GM12892 (cell line): Measurements from ENCODE around the gene DOCK6.
A peak's percentile ranks its signal among the peaks of the same experiment; 100 is the strongest.

Source experiments
- DNase-seq: peaks from one replicate; pipeline ENCODE4 v3.0.0; 2011; ENCODE audit not compliant: insufficient read length
- FAIRE-seq: peaks from 2 replicates; lab custom pipeline; 2011; peaks lifted over from hg19 to GRCh38; lab: Jason Lieb, UNC
- POLR2A ChIP-seq: IDR thresholded peaks from 2 replicates; pipeline ENCODE4 v1.6.1; 2011; ENCODE audit warnings: low read depth, low read length, control low read depth
- POLR2AphosphoS5 ChIP-seq: IDR thresholded peaks from 2 replicates; pipeline ENCODE4 v1.6.1; 2011; ENCODE audit warnings: low read depth, low read length, control low read depth
- TAF1 ChIP-seq: IDR thresholded peaks from 2 replicates; pipeline ENCODE4 v1.6.1; 2011; ENCODE audit warnings: low read depth, mild to moderate bottlenecking, control low read depth, low read length, borderline replicate concordance

DOCK6 gene

DNA sequence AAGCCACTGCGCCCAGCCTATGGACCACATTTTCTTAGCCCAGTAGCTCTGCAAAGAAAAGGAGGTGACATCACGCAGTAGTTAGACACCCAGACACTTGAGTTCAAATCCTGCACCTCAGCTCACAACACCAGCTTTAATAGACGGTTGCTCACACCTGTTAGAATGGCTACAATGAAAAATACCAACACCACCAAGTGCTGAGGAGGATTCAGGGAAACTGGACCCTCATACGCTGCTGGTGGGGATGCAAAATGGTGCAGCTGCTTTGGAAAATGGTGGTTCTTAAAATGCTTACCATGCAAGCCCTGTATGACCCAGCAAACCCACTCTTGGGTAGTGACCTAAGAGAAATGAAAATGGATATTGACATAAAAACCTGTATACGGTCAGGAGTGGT is 11.7 kb upstream of the DOCK6 start:
- FAIRE-seq (no peak), DNase-seq (no peak)
- TF ChIP-seq POLR2AphosphoS5, result no peak
- TF ChIP-seq POLR2A, result no peak
- no peak for TF ChIP-seq TAF1

DNA sequence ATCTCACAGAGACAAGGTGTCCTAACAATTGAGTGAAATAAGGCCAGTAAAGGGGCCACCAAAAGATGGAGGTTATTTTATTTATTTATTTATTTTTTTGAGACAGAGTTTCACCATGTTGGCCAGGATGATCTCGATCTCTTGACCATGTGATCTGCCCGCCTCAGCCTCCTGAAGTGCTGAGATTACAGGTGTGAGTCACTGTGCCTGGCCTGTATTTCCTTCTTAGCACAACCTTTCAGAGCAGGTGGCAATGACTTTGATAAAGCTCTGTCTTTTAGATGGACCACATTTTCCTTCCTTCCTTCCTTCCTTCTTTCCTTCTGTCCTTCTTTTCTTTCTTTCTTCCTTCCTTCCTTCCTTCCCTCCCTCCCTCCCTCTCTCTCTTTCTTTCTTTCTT is 11.0 kb upstream of the DOCK6 start:
- no peak for FAIRE-seq
- DNase-seq, result no peak
- TF ChIP-seq POLR2AphosphoS5 (no peak), POLR2A (no peak), TAF1 (no peak)

DNA sequence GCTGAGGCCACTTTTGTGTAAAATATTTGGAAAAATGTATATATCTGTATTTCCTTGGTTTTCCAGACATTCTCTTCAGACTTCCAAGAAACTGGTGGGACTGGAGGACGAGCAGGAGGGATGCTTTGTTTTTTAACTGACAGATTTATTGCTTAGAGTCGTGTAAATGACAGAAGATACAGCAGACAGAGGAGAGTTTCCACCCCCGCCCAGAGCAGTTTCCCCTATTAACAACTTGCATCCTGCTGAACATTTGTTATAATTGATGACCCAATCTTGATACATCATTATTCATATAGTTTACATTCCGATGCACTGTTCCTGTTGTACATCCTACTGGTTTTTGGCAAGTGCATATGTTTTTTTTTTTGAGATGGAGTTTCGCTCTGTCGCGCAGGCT is 7.1 kb upstream of the DOCK6 start:
- TF ChIP-seq POLR2A (no peak), POLR2AphosphoS5 (no peak), TAF1 (no peak)
- DNase-seq (no peak), FAIRE-seq (no peak)

DNA sequence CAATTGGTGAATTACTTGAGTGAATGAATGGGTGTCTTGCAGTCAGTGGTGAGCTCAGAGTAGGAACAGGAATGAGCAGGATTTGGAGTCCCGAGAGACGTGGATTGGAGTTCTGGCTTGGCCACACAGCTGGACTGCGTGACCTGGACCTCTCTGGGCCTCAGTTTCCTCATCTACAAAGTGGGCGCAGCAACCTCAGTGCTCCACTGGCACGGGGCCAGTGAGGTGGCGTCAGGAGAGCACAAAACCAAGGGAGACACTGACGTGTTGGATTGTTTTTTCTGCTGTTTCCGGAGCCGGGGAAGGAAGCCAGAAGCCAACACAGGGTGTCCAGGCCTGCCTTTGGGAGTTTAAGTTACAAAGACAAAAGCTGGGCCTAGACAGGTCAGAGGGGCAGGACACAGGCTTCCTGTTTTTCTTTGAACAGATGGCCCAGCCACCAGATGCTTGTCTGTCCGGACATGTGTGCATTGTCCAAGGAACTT is 6.5 kb upstream of the DOCK6 start:
- FAIRE-seq (no peak), DNase-seq (no peak)
- no peak for TF ChIP-seq POLR2A
- TF ChIP-seq TAF1, result no peak
- TF ChIP-seq POLR2AphosphoS5, result no peak

DNA sequence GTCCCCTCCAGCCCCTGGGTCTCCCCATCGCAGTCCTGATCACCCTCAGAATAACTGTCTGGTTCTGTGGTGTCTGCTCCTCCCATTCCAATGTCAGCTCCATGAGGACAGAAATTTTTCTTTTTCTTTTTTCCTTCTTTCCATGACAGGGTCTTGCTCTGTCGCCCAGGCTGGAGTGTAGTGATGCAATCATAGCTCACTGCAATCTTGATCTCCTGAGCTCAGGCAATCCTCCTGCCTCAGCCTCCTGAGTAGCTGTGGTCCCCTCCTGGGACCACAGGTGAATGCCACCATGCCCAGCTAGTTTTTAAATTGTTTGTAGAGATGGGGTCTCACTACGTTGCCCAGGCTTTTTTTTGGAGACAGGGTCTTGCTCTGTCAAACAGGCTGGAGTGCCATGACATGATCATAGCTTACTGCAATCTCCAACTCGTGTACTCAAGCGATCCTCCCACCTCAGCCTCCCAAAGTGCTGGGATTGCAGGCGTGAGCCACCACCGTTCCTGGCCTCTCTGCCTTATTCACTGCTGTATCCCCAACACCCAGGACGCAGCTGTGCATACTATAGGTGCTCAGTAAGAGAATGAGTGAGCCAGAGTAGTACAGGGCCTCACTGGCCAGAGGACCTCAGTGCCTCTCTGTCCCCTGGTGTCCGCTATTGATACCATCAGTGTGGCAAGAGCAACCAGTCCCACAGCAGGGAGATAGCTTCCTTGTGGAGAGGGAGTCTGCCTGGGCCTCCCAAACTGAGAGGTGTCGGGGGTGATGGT is 5.2 kb upstream of the DOCK6 start:
- no peak for TF ChIP-seq POLR2A
- TF ChIP-seq POLR2AphosphoS5, result no peak
- no peak for TF ChIP-seq TAF1
- FAIRE-seq (no peak), DNase-seq (no peak)

DNA sequence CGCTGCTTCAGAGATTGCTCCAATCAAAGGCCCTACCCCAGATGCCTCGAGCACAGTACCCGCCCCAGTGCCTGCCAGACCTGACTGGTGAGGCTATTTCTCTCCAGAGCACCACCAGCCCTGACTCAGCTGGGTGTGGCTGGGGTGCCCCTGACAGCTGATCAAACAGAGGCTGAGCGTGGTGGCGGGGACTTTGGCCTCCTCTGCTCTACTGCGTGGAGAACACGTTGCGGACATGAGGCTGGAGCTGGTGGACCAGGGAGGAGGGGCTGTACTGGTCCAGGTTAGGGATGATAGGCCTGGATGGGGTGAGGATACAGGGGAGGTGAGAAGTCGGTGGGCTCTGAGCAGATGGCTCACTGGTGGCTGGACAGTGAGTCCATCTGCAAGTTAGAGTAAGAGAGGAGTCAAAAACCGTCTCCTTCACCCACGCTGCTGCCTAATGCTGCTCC is 3.5 kb upstream of the DOCK6 start:
- FAIRE-seq, result no peak
- DNase-seq, result no peak
- TF ChIP-seq TAF1 (no peak), POLR2A (no peak), POLR2AphosphoS5 (no peak)

DNA sequence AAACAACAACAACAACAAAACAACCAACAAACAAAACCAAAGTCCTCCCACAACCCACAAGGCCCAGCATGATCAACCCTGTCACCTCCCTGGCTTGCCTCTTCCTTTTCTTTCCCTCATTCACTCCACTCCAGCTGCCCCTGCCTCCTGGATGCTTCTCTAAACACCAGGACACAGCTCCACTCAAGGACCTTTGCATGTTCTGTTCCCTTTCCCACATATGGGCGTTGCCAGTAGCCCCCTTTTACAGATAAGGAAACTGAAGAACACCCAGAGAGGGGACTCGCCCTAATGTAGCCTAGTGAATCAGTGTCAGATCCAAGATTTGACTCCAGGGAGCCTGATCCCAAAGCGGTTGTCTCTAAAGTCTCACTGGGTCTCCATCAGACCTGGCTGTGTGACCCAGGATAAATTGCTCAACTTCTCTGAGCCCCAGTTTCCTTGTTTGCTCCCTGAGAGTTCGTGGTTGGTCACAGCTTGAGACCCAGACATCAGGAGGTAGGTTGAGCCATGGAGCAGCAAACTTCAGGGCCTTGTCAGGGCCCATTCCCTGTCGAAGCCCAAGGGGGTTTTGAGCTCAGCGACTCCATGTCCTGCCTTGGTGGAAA is 3.0 kb upstream of the DOCK6 start:
- FAIRE-seq (no peak), DNase-seq (no peak)
- no peak for TF ChIP-seq TAF1
- TF ChIP-seq POLR2AphosphoS5, result no peak
- no peak for TF ChIP-seq POLR2A

DNA sequence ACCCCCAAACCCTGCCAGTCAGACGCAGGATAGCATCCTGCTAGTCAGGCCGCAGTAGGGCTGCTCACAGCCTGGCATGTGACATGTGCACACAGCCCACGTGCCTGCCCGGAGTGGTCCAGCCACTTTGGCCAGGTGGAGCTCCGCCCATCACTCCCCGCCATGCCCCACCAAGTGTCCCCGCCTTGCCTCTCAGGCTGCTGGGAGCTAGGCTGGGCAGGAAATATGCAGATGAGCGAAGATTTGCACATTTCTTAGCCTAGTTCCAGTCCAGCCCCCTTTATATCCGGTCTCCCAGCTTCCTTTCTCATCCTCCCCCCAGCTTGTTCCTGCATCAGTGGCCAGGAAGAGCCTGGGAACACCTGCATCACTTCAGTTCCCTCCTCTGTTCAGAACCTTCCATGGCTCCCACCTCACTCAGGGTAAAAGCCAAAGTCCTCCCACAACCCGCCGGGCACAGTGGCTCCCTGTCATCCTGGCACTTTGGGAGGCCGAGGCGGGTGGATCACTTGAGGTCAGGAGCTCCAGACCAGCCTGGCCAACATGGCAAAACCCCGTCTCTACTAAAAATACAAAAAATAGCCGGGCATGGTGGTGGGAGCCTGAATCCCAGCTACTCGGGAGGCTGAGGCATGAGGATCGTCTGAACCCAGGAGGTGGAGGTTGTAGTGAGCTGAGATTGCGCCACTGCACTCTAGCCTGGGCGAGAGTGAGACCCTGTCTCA is 2.3 kb upstream of the DOCK6 start:
- FAIRE-seq (peak; percentile 74), DNase-seq (no peak)
- no peak for TF ChIP-seq TAF1
- no peak for TF ChIP-seq POLR2A
- no peak for TF ChIP-seq POLR2AphosphoS5

DNA sequence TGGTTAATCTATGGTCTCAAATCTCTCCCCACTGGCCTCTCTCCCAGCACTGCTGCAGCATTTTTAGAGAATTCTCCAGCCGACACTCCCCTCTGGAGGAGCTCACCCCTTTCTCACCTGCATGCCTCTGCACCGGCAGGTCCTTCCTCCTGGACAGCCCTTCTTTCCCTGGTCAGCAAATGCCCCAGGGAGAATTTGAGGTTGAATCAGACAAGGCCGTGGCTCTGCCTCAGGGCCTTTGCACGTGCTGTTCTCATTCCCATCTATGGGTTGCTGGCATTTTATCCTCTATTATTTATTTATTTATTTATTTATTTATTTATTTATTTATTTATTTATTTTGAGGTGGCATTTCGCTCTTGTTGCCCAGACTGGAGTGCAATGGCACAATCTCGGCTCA is 1.4 kb upstream of the DOCK6 start:
- TF ChIP-seq TAF1, result no peak
- TF ChIP-seq POLR2A, result no peak
- no peak for TF ChIP-seq POLR2AphosphoS5
- FAIRE-seq (no peak), DNase-seq (no peak)

DNA sequence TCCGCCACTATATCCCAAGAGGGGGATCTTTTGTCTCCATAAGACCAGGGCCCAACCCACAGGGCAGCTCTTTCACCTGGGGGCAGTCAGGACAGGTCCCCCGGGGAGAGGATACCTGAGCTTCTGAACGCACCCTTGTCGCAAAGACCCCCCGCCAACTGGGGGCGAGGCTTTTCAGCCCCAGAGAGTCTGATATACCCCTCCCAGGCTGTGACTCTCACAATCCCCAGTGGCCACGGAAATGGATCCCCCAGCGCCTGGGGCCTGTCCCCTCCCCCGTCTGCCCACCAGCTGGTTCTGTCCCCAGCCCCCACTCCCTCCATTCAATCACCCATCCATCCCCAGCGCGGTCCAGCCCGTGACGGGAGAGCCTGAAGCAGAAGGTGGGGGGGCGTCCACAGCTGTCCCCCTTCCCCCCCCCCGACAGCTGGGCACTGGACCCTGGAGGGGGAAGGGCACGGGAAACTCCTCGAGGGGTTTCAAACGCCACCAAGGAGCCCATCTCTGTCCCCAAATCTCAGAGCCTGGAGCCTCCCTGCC is 823 bp downstream of the DOCK6 start:
- FAIRE-seq (no peak), DNase-seq (peak; percentile 9)
- no peak for TF ChIP-seq POLR2AphosphoS5
- TF ChIP-seq TAF1, result no peak

DNA sequence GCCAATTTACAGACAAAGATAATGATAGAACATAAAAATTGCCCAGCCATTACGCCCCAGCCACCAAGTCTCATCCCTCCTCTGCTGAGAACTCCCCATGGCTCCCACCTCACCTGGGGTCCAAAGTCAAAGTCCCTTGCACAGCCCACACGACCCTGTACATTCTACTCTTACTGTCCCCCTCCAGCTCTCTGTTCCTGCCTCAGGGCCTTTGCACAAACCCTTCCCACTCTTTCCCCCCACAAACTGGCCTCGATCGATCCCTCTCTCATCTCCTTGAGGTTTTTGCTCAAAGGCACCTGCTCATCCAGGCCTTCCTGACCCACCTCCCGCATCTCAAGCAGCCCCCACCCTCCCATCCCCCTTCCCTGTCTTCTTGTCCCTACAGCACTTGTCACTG is 1.3 kb downstream of the DOCK6 start:
- FAIRE-seq, result no peak

More for the DNA sequence above, 1.3 kb downstream of the DOCK6 start:
- DNase-seq, result no peak
- TF ChIP-seq TAF1, result no peak
- TF ChIP-seq POLR2AphosphoS5, result no peak
- no peak for TF ChIP-seq POLR2A
